Astrocyte (in vitro differentiated cells and primary cell): Measurements from ENCODE around the gene TYR.
"Not testable (repeated sequence)": the region's sequence is repeated elsewhere in the genome, so short reads cannot be mapped to it uniquely, and the experiment has no call there.

Source experiments
- CTCF ChIP-seq: IDR thresholded peaks from 2 replicates; pipeline ENCODE4 v1.5.1; 2011; ENCODE audit warnings: low read depth, mild to moderate bottlenecking, inconsistent platforms, low read length, moderate library complexity; ENCODE audit not compliant: insufficient read depth
- EZH2 ChIP-seq: IDR thresholded peaks from 2 replicates; pipeline ENCODE4 v1.6.1; 2012; ENCODE audit warnings: mild to moderate bottlenecking, low read length, inconsistent platforms; ENCODE audit not compliant: insufficient read depth

GRCh38 chr11:89309321-89309985, 131.8 kb downstream of the TYR start:
- TF ChIP-seq CTCF, EZH2: not testable (repeated sequence)
